NCI-H526 treated with DMSO at 0.1 percent for 48 hours (cell line): ENCODE measurements around the gene IRF4.

Experiments used
- DNase-seq: peaks from one replicate; lab custom pipeline; 2025; lab: John Stamatoyannopoulos, UW

The IRF4 gene

GRCh38 chr6:444653-445275, 53.2 kb downstream of the IRF4 start:
- no peak for DNase-seq

GRCh38 chr6:445571-446417, 54.2 kb downstream of the IRF4 start:
- no peak for DNase-seq

GRCh38 chr6:446418-447366, 55.1 kb downstream of the IRF4 start:
- DNase-seq, result no peak

- DNase-seq, result no peak
Observed at GRCh38 chr6:447381-448165, 56.0 kb downstream of the IRF4 start.

- DNase-seq, result no peak
Observed at GRCh38 chr6:448296-449056, 56.9 kb downstream of the IRF4 start.

- DNase-seq, result no peak
Observed at GRCh38 chr6:449057-449430, 57.5 kb downstream of the IRF4 start.

GRCh38 chr6:449486-450419, 58.2 kb downstream of the IRF4 start:
- no peak for DNase-seq

GRCh38 chr6:451336-451735, 59.8 kb downstream of the IRF4 start:
- no peak for DNase-seq

- no peak for DNase-seq
Observed at GRCh38 chr6:451847-452246, 60.3 kb downstream of the IRF4 start.

GRCh38 chr6:452301-453067, 60.9 kb downstream of the IRF4 start:
- DNase-seq, result no peak

GRCh38 chr6:453152-453551, 61.6 kb downstream of the IRF4 start:
- DNase-seq, result no peak

- DNase-seq, result no peak
Observed at GRCh38 chr6:454148-454991, 62.8 kb downstream of the IRF4 start.

GRCh38 chr6:455006-455585, 63.5 kb downstream of the IRF4 start:
- no peak for DNase-seq

GRCh38 chr6:455835-456234, 64.3 kb downstream of the IRF4 start:
- DNase-seq, result no peak

GRCh38 chr6:456358-456867, 64.9 kb downstream of the IRF4 start:
- no peak for DNase-seq

GRCh38 chr6:456887-457286, 65.3 kb downstream of the IRF4 start:
- no peak for DNase-seq
